GM12891 (cell line): ENCODE results near the gene NR1I2.

ENCODE experiments used
- PAX5 ChIP-seq: IDR thresholded peaks from 2 replicates; pipeline ENCODE4 v1.6.1; 2011; ENCODE audit warnings: low read length, moderate library complexity, mild to moderate bottlenecking; ENCODE audit not compliant: insufficient read depth, severe bottlenecking
- POLR2A ChIP-seq: IDR thresholded peaks from 2 replicates; pipeline ENCODE4 v1.6.1; 2011; ENCODE audit warnings: low read depth, low read length, control low read depth
- POLR2AphosphoS5 ChIP-seq: IDR thresholded peaks from 2 replicates; pipeline ENCODE4 v1.6.1; 2011; ENCODE audit warnings: low read depth, low read length, control low read depth
- POU2F2 ChIP-seq: IDR thresholded peaks from 2 replicates; pipeline ENCODE4 v1.6.1; 2011; ENCODE audit warnings: low read depth, mild to moderate bottlenecking, control low read depth, low read length, moderate library complexity
- SPI1 ChIP-seq: IDR thresholded peaks from 2 replicates; pipeline ENCODE4 v1.6.1; 2011; ENCODE audit warnings: low read depth, low read length, control low read depth
- TAF1 ChIP-seq: IDR thresholded peaks from 2 replicates; pipeline ENCODE4 v1.6.1; 2011; ENCODE audit warnings: low read depth, low read length, control low read depth

GRCh38 chr3:119776304-119776703, 5.6 kb upstream of the NR1I2 start:
- TF ChIP-seq POLR2AphosphoS5 (no peak), TAF1 (no peak), PAX5 (no peak), POLR2A (no peak), POU2F2 (no peak), SPI1 (no peak)
